ENCODE data around the gene GPR151. TPM values are rescaled to one million over a fixed set of nuclear protein-coding genes. Genes with fewer than 3 reads are reported as not detected.

The GPR151 gene
- total and polyA plus RNA-seq, 2 of the 8 experiments (the other 6 are each of a cell fraction or from before 2014, with no cell fraction given): 0.03 TPM; not detected in 1

GRCh38 chr5:146466521-146467349 is 49.3 kb downstream of the GPR151 start:
- no peak overlapping the region for H2BK120ac ChIP-seq (replicated peaks; ENCODE audit: low read depth, low read length)
- H4K91ac ChIP-seq (replicated peaks; ENCODE audit: insufficient read length, low read length): no peak overlapping the region
- FAIRE-seq (no peak), DNase-seq (ENCODE audit: low read depth in 1 of 2, low spot score in 2 of 2) (no peak)
- no peaks in the 10 kb centered on the region for H3K9me3 ChIP-seq (ENCODE audit: insufficient read depth in 2 of 2, low read depth in 1 of 2, low read length in 1 of 2)
- H3K9ac ChIP-seq (replicated peaks in 1 of 4; ENCODE audit: extremely low read depth in 1 of 4, low read depth in 3 of 4, low read length in 3 of 4): no peak overlapping the region
- no peak overlapping the region for H3K23ac ChIP-seq (ENCODE audit: insufficient read length)
- no peak overlapping the region for H3K4me3 ChIP-seq (ENCODE audit: extremely low read depth in 1 of 4, insufficient read depth in 2 of 4, low read depth in 3 of 4, low read length in 4 of 4)
- no peak overlapping the region for H4K5ac ChIP-seq (ENCODE audit: insufficient read length, low read depth, low read length)
- TF ChIP-seq BCL11A (IDR thresholded peaks at IDR 0.05; ENCODE audit: low read depth in 2 of 2, low read length in 2 of 2) (no peak), CTCF (IDR thresholded peaks at IDR 0.05; ENCODE audit: control extremely low read depth in 1 of 3, insufficient read depth in 1 of 3, low read depth in 1 of 3, low read length in 3 of 3) (peak in 1 of 3 experiments; percentile 31; a peak in 2 of 4 replicates)
- H3K27me3 ChIP-seq (replicated peaks in 1 of 4; ENCODE audit: control insufficient read depth in 3 of 4, extremely low read depth in 1 of 4, insufficient read depth in 3 of 4, low read length in 3 of 4): no peaks in the 10 kb centered on the region
- WGBS, 2 experiments (ENCODE audit: extremely low coverage in 1 of 2, insufficient coverage in 1 of 2, insufficient read length in 1 of 2, insufficient replicate concordance in 2 of 2, low coverage in 1 of 2, low lambda C conversion rate in 2 of 2, missing lambda C conversion rate in 1 of 2): 85 to 100% methylated on average over 1 to 3 of the region's 3 CpGs
- H3K4me2 ChIP-seq (ENCODE audit: insufficient read depth in 1 of 2, low read depth in 2 of 2, low read length in 2 of 2): no peak overlapping the region
- H2AFZ ChIP-seq (ENCODE audit: low read length): no peak overlapping the region
- no peak overlapping the region for H2BK5ac ChIP-seq (ENCODE audit: low read depth, low read length)
- H3K79me1 ChIP-seq (ENCODE audit: low read depth, low read length): no peaks in the 10 kb centered on the region
- ChIA-PET POLR2A (ENCODE audit: partially characterized antibody) (interaction anchor here (1.2 kb wide), 1 partner anchor 14 kb away, joined by 3 read pairs; no protein-coding TSS in a partner anchor), CTCF (ENCODE audit: partially characterized antibody) (interaction anchor here (1.0 to 1.6 kb wide), 5 partner anchors 8 to 192 kb away, joined by 3 to 7 read pairs (median 4); no protein-coding TSS in a partner anchor)
- no peak overlapping the region for H3K27ac ChIP-seq (ENCODE audit: low read depth, low read length)
- no peak overlapping the region for H2BK12ac ChIP-seq (ENCODE audit: low read depth, low read length)
- peaks cover 5 to 10% of the 10 kb centered on the region in 2 experiments for H4K20me1 ChIP-seq (replicated peaks in 1 of 2; ENCODE audit: control insufficient read depth in 1 of 2, insufficient read depth in 2 of 2, low read length in 2 of 2)
- peaks cover 0 to 48% of the 10 kb centered on the region in 2 experiments; a peak in 2 of 4 replicates for H3K79me2 ChIP-seq (ENCODE audit: control insufficient read depth in 1 of 2, insufficient read depth in 2 of 2, low read length in 2 of 2)
- no peak overlapping the region for H2BK20ac ChIP-seq (ENCODE audit: low read length)
- H3K36me3 ChIP-seq (ENCODE audit: control insufficient read depth in 2 of 4, insufficient read depth in 4 of 4, low read length in 3 of 4): peaks cover 17 to 85% (median 43%) of the 10 kb centered on the region in 4 experiments
- H2BK15ac ChIP-seq (ENCODE audit: low read length): no peak overlapping the region
- no peak overlapping the region for H4K8ac ChIP-seq (ENCODE audit: extremely low read depth, insufficient read depth, low read length)
- H3K23me2 ChIP-seq (ENCODE audit: low read depth, low read length): no peaks in the 10 kb centered on the region
- no peak overlapping the region for H3K56ac ChIP-seq (replicated peaks; ENCODE audit: insufficient read length, low read depth, low read length)
- no peak overlapping the region for H3K14ac ChIP-seq (ENCODE audit: insufficient read length)
- no peak overlapping the region for H2AK5ac ChIP-seq (ENCODE audit: low read depth, low read length)
- H3K18ac ChIP-seq (ENCODE audit: extremely low read depth, low read length): no peak overlapping the region
- no peaks in the 10 kb centered on the region for H3K4me1 ChIP-seq (replicated peaks in 1 of 4; ENCODE audit: control insufficient read depth in 3 of 4, insufficient read depth in 4 of 4, low read length in 3 of 4)
- no peak overlapping the region for H3K4ac ChIP-seq (replicated peaks; ENCODE audit: insufficient read length, low read depth, low read length)
